Activated CD4-positive, alpha-beta T cell treated with anti-CD3 and anti-CD28 coated beads, Interleukin-2, amount 50 U/mL, for 1 hour (primary cell): ENCODE results near the gene GRPEL2.
A peak's percentile ranks its signal among the peaks of the same experiment; 100 is the strongest.

Source experiments
- DNase-seq: peaks from one replicate; pipeline ENCODE4 v3.0.0-alpha.2; 2020

GRPEL2 gene

GRCh38 chr5:149358294-149358651 is 13.0 kb downstream of the GRPEL2 start:
- DNase-seq: peak; percentile 20

DNA sequence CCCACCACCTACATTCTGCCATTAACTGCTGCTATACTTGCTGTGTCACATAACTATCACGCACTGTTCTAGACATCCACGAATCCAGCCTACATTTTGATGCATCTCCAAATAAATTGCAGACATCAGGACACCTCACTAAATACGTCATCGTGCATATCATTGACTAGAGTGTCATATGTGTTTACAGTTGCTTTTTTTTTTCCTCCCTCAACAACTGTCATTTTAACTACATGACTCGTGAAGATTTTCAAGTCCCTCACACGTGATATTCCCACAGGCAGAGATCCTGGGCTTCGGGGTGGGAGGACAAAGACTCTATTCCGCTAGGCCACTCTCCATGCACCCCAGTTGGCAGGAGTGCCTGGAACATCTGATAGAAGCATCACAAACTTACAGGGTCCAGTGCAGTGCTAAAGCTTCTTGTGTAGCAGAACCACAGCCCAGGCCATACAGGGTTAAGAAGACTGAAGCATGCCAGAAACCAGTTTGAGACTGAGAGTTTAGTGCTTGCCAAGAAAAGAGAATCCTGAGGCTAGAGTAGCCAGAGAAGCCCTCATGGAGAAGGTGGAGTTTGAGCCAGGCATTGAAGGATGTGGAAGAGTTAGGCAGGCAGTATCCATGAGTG is 13.7 kb downstream of the GRPEL2 start:
- DNase-seq: no peak

DNA sequence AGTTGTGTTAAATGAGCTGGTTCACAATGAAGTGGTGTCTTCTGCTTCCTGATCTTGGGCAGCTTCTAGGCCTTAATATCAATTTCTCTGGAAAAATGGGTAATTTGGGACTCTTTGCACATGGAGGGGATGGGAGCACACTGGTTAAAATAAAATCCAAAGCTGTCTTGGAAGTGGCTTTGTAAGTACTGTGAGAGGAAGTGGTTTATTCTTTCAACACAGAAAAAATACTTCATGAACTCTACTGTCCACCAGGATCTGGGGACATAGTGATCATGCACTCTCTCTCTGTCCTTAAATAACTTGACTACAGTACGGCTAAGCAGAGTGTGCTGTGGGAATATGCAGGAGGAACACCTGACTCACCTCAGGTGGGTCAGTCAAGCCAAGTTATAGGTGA is 15.0 kb downstream of the GRPEL2 start:
- no peak for DNase-seq

DNA sequence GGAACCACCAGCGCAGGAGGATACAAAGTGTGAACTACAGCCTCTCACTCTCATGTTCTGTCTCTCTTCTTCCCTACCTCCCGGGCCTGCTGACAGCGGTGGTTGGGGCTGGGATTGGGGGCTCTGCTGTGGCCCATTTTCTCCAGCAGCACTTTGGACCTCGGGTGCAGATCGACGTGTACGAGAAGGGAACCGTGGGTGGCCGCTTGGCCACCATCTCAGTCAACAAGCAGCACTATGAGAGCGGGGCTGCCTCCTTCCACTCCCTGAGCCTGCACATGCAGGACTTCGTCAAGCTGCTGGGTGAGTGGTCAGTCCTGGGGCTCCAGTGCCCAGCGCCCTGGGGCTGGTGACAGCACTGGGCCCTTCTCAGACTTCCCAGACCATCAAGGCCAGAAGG is 17.2 kb downstream of the GRPEL2 start:
- no peak for DNase-seq

- DNase-seq: no peak
These were observed 18.1 kb downstream of the GRPEL2 start for GRCh38 chr5:149363358-149363757.

GRCh38 chr5:149363936-149364335 is 18.6 kb downstream of the GRPEL2 start:
- DNase-seq: no peak

DNA sequence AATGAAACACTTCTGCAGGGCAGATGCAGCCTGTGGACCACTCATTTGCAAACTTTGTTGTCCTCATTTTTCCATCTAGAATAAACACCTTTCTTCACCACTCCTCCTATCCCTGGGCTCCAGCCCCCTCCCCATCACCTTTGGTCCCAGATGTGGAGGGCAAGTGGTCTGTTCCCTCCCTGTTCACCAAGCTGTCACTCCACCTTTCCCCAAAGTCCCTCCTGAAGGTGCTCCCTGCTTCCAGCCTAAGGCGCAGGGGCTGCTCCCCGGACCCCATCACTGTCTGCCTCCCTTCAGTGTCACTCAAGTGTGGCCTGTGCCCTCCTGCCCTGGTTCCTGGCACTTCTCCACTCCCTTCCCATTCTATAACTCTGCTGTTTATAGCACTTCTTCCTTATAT is 19.4 kb downstream of the GRPEL2 start:
- no peak for DNase-seq

DNA sequence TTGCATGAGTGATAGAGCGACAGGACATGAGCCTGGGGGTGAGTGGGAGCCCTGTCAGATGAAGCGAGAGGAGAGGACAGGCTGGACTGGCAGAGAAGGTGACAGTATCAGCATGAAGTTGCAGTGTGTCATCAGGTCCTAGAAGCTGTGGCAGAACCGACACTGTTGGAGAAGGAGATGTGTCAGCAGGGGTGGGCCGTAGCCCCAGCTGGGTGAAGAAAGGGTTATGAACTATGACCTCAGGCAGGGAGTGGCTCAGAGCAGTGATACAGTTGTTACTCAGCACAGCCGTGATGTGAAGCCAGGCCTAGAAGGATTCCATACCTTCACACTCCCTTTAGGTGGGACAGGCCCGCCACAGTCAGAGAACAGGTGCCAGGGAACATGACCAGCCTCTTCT is 20.1 kb downstream of the GRPEL2 start:
- DNase-seq: no peak

DNA sequence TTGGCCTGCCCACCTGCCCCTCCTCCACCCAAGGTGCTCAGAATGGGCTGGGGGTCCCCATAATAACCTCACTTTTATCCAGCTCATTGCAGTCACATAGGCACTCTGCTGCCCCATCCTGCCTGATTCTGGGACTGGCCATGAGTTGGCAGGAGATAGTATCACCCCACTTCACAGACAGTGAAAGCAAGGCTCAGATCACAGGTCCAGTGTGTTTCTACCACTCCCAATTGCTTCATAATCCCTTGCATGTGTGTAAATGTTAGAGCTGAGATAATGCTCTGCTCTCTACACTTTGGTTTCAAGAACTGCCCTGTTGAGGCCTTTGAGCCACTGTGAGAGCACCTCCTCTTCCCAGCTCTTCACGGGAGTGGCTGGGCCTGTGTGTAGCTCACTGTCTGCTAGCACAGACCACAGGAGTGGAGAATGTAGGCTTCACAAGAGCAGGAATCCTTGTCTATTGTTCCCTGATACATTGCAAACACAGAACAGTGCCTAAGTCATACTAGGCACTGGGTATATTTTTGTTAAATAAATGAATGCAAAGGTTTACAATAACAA is 20.9 kb downstream of the GRPEL2 start:
- no peak for DNase-seq

DNA sequence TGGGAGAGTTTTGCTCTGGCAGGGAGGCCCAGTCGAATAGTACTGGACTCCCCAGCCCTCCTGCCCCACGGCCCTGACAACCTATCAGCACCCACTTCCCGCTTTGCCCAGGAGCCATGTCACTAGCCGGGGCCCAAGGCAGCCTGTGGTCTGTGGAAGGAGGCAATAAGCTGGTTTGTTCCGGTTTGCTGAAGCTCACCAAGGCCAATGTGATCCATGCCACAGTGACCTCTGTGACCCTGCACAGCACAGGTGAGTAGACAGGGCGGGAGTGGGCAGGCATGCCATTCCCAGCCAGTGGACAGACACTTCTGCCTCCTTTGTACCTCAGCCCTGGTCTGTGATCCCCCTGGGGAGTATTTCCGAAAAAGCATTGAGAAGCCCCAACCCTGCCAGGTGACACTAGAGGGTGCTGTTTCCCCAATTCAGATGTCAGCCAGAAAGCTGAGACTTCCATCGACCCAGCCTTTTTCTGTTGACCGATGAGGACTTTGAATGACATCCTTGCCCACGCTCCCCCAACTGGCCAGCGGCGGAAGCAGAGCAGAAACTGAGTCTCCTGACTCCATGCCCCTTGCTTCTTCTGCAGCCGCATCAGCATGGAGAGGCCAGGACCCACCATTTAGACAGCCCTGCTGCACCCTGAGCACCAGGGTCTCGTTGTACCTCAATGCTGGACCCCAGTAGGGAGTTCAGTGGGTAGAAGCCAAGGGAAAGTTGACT is 22.1 kb downstream of the GRPEL2 start:
- peak; percentile 54 for DNase-seq

- DNase-seq: no peak
These were observed 22.8 kb downstream of the GRPEL2 start for GRCh38 chr5:149367972-149368645.

- no peak for DNase-seq
These were observed 25.6 kb downstream of the GRPEL2 start for GRCh38 chr5:149370878-149371277.

DNA sequence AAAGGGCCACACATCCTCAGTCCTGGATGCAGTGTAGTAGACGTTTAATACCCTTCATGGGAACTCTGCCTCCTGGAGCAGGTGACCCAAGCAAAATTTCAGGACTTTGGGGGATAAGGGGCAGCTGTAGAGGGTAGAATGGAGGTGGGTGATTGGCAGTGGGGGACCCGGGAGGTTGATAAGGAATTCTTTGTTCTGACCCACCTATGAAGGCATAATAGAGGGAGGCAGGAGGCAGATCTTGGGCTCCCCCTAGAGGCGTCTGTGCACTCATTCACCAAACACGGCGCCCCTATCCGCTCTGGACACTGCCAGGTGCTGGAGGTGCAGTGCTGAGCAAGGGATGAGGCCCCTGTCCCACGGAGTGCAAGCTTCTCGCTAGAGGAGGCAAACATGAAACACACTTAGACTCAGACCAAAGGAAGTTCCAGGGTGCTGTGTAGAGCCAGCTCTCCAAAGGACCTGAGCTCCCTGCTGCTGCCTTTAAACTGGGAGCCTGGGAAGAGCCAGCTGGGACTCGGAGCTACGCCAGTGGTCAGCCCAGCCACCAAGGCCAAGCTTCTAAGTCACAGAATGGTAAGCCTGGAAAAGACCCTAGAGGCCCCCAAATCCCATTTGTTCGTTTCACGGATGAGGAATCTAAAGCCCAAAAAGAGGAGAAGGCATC is 26.1 kb downstream of the GRPEL2 start:
- DNase-seq: peak; percentile 69

- no peak for DNase-seq
These were observed 26.9 kb downstream of the GRPEL2 start for GRCh38 chr5:149372076-149372795.

GRCh38 chr5:149372932-149373331 is 27.6 kb downstream of the GRPEL2 start:
- no peak for DNase-seq

DNA sequence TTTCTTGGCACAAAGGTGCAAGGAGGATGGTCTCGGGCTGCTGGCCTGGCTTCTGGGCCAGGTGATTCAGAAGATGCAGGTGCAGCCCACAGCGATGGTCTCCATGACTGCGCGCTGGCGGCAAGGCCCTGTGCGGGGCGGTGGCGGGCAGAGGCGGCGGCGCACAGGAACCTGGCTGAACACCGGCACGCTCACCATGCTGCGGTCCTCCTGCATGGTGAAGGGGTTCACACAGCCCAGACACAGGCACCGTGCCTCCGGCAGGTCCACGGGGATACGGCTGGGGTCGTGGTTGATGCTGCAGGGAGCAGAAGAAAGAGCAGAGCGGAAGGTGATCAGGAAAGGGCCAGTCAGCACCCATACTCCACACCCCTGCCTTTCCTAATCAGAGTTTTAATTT is 29.0 kb downstream of the GRPEL2 start:
- DNase-seq: no peak

DNA sequence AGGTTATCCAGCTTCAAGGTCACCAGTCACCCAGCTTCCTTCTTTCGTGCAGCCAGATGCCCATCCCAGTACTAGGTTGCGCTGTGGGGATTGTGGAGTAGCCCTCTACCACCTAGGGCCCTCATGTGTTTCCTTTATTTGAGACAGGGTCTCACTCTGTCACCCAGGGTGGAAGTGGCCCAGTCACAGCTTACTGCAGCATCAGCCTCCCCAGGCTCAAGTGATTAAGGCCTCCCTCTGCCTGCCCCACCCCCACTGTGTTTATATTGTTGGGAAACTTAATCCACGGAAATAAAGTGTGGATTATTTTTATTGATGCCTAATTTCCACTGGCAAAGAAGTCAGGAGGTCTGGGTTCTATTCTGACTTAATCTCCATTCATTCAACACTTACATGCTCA is 29.5 kb downstream of the GRPEL2 start:
- no peak for DNase-seq

DNA sequence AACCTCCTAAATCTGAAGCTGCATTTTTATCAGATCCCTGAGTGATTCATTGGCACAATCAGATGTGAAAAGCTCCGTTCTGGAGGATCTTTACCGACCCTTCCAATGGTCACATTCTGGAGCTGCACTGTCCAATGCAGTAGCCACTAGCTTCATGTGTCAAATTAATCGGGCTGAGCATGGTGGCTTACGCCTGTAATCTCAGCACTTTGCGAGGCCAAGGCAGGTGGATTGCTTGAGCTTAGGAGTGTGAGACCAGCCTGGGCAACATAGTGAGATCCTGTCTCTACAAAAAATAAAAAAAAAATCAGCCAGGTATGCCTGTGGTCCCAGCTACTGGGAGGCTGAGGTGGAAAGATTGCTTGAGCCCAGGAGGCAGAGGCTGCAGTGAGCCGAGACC is 30.1 kb downstream of the GRPEL2 start:
- no peak for DNase-seq

DNA sequence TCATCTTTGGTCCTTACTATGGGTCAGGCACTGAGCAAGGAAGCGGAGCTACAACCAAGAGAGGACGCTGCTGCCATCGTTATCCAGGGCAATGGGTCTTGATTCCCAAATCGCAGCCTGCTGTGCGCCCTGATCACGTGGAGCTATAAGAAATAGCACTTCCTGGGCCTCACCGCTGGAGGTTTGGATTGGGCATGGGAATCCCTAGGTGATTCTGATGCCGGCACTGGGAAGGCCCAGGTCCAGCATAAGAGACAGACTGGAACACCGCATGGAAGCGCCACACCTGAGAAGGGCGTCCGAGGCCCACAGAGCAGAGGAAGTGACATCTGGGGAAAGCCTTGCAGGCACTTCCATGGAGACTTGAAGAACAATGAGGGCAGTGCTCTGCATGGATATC is 30.8 kb downstream of the GRPEL2 start:
- DNase-seq: no peak

- DNase-seq: no peak
These were observed 31.6 kb downstream of the GRPEL2 start for GRCh38 chr5:149376711-149377447.

GRCh38 chr5:149378241-149378820 is 33.0 kb downstream of the GRPEL2 start:
- no peak for DNase-seq
